IMR-90 (cell line): ENCODE data around the gene PRSS37. TPM values are rescaled to one million over a fixed set of nuclear protein-coding genes. Genes with fewer than 3 reads are reported as not detected.

Experiments used
- ATAC-seq: fragments of 200-7000 bp; cut with Tn5 transposase; 2 replicates; pipeline ENCODE4 v1.9.1; 2020; ENCODE audit warnings: low read depth, mild to moderate bottlenecking, moderate library complexity
- BruUV-seq: library from RNA; stranded (reverse); fragments of 400-500 nt; replicated peaks from 2 replicates; lab custom pipeline; 2021; lab: Mats Ljungman, UMichigan
- CTCF ChIA-PET: fragments of 300-600 bp; formaldehyde crosslinking; extraction: SDS; loops from one replicate; lab custom pipeline; 2021; ENCODE audit warnings: antibody characterized with exemption; lab: Yijun Ruan, JAX
- POLR2A ChIA-PET: fragments of 300-600 bp; sonication (Branson Sonifier 250); formaldehyde crosslinking; loops from one replicate; lab custom pipeline; 2022; ENCODE audit warnings: antibody characterized with exemption; ENCODE audit not compliant: unreplicated experiment; lab: Charles Lee
- DNase-seq: peaks from one replicate; pipeline ENCODE4 v3.0.0; 2013
- H2AFZ ChIP-seq: replicated peaks from 2 replicates; pipeline ENCODE3; 2013; ENCODE audit warnings: low read length, mild to moderate bottlenecking; ENCODE audit not compliant: poor library complexity
- H2AK5ac ChIP-seq: 2 replicates; pipeline ENCODE4 v1.6.1; 2013; ENCODE audit warnings: low read depth, low read length, inconsistent platforms
- H2AK9ac ChIP-seq: replicated peaks from 2 replicates; pipeline ENCODE3; 2013; ENCODE audit warnings: mild to moderate bottlenecking, low read depth, low read length, moderate library complexity; ENCODE audit not compliant: poor library complexity
- H2BK120ac ChIP-seq: 2 replicates; pipeline ENCODE4 v1.6.1; 2013; ENCODE audit warnings: low read depth, low read length, inconsistent platforms
- H2BK15ac ChIP-seq: 3 replicates; pipeline ENCODE4 v1.6.1; 2013; ENCODE audit warnings: low read depth, low read length, inconsistent platforms
- H2BK20ac ChIP-seq: 2 replicates; pipeline ENCODE4 v1.6.1; 2013; ENCODE audit warnings: low read depth, mild to moderate bottlenecking, inconsistent platforms, low read length, moderate library complexity
- H2BK5ac ChIP-seq: 2 replicates; pipeline ENCODE4 v1.6.1; 2013; ENCODE audit warnings: mild to moderate bottlenecking, low read depth, low read length, inconsistent platforms; ENCODE audit not compliant: poor library complexity, severe bottlenecking
- H3K14ac ChIP-seq: replicated peaks from 2 replicates; pipeline ENCODE4 v1.6.1; 2013; ENCODE audit warnings: low read depth, low read length, inconsistent platforms
- H3K18ac ChIP-seq: 2 replicates; pipeline ENCODE4 v1.6.1; 2013; ENCODE audit warnings: low read depth, low read length, control low read depth
- H3K23ac ChIP-seq: 2 replicates; pipeline ENCODE4 v1.6.1; 2013; ENCODE audit warnings: low read depth, low read length, inconsistent platforms
- H3K27ac ChIP-seq: 2 replicates; pipeline ENCODE4 v1.5.1; 2013; ENCODE audit warnings: mild to moderate bottlenecking, control low read depth, low read length; ENCODE audit not compliant: insufficient read depth
- H3K27me3 ChIP-seq: 2 replicates; pipeline ENCODE4 v1.6.1; 2013; ENCODE audit warnings: low read length; ENCODE audit not compliant: control insufficient read depth, insufficient read depth
- H3K36me3 ChIP-seq: 2 replicates; pipeline ENCODE4 v1.6.1; 2013; ENCODE audit warnings: low read length, mixed read lengths; ENCODE audit not compliant: control insufficient read depth, insufficient read depth
- H3K4ac ChIP-seq: 2 replicates; pipeline ENCODE4 v1.6.1; 2013; ENCODE audit warnings: low read depth, low read length, inconsistent platforms
- H3K4me1 ChIP-seq: 2 replicates; pipeline ENCODE4 v1.6.1; 2013; ENCODE audit warnings: low read length, mixed read lengths; ENCODE audit not compliant: control insufficient read depth, insufficient read depth
- H3K4me2 ChIP-seq: 2 replicates; pipeline ENCODE4 v1.6.1; 2013; ENCODE audit warnings: low read depth, mild to moderate bottlenecking, control low read depth, low read length, moderate library complexity
- H3K4me3 ChIP-seq: 2 replicates; pipeline ENCODE4 v1.5.1; 2013; ENCODE audit warnings: low read depth, mild to moderate bottlenecking, control low read depth, low read length, moderate library complexity; ENCODE audit not compliant: insufficient read depth
- H3K56ac ChIP-seq: 2 replicates; pipeline ENCODE4 v1.6.1; 2013; ENCODE audit warnings: low read length, inconsistent platforms; ENCODE audit not compliant: insufficient read depth; ENCODE audit errors: extremely low read depth
- H3K79me1 ChIP-seq, 2 experiments: 2 replicates each; pipeline ENCODE4 v1.6.1; 2013; ENCODE audit warnings: low read length in 2 of 2, inconsistent platforms in 1 of 2, low read depth in 1 of 2
- H3K9ac ChIP-seq: 2 replicates; pipeline ENCODE4 v1.6.1; 2013; ENCODE audit warnings: low read depth, low read length, control low read depth
- H3K9me1 ChIP-seq: 2 replicates; pipeline ENCODE4 v1.6.1; 2013; ENCODE audit warnings: low read length, inconsistent platforms; ENCODE audit not compliant: insufficient read depth
- H3K9me3 ChIP-seq: 2 replicates; pipeline ENCODE4 v1.6.1; 2013; ENCODE audit warnings: low read length; ENCODE audit not compliant: control insufficient read depth, insufficient read depth
- H4K20me1 ChIP-seq: 2 replicates; pipeline ENCODE4 v1.6.1; 2013; ENCODE audit warnings: low read length, inconsistent platforms; ENCODE audit not compliant: insufficient read depth
- H4K5ac ChIP-seq: 2 replicates; pipeline ENCODE4 v1.6.1; 2013; ENCODE audit warnings: mild to moderate bottlenecking, low read depth, low read length, control low read depth
- H4K8ac ChIP-seq, 2 experiments: 2 replicates each; pipeline ENCODE4 v1.6.1; 2013; ENCODE audit warnings: low read depth in 2 of 2, low read length in 2 of 2, control low read depth in 1 of 2, inconsistent platforms in 1 of 2
- H4K91ac ChIP-seq: 2 replicates; pipeline ENCODE4 v1.6.1; 2013; ENCODE audit warnings: low read depth, low read length, inconsistent platforms; ENCODE audit not compliant: insufficient read depth
- BHLHE40 ChIP-seq: fragments of 150-350 bp; IDR thresholded peaks from 2 replicates; pipeline ENCODE4 v1.6.1; 2016; ENCODE audit warnings: mild to moderate bottlenecking, low read depth, low read length
- CEBPB ChIP-seq: IDR thresholded peaks from 2 replicates; pipeline ENCODE4 v1.6.1; 2012; ENCODE audit warnings: low read depth, low read length, improper control_type of control experiment
- CHD1 ChIP-seq: IDR thresholded peaks from 2 replicates; pipeline ENCODE4 v1.6.1; 2012; ENCODE audit warnings: low read depth, low read length, improper control_type of control experiment
- FOS ChIP-seq: fragments of 150-350 bp; IDR thresholded peaks from 2 replicates; pipeline ENCODE4 v1.6.1; 2016; ENCODE audit warnings: low read depth, low read length
- MAFK ChIP-seq: IDR thresholded peaks from 2 replicates; pipeline ENCODE4 v1.6.1; 2012; ENCODE audit warnings: low read depth, low read length, improper control_type of control experiment
- POLR2A ChIP-seq: IDR thresholded peaks from 2 replicates; pipeline ENCODE4 v1.6.1; 2012; ENCODE audit warnings: mild to moderate bottlenecking, low read depth, low read length
- RAD21 ChIP-seq: IDR thresholded peaks from 2 replicates; pipeline ENCODE4 v1.6.1; 2012; ENCODE audit warnings: low read length, improper control_type of control experiment
- SMC3 ChIP-seq: fragments of 150-350 bp; IDR thresholded peaks from 2 replicates; pipeline ENCODE4 v1.6.1; 2016; ENCODE audit warnings: low read depth, mild to moderate bottlenecking, antibody characterized with exemption, low read length, moderate library complexity
- WGBS, 2 experiments: methylation state at CpG; one replicate each; pipeline versions ENCODE4 v1.1.5 to v1.1.7; 2013; ENCODE audit warnings: missing lambda C conversion rate in 2 of 2; ENCODE audit not compliant: insufficient read length in 1 of 2; ENCODE audit errors: extremely low coverage in 2 of 2; 5-methylcytosine and 5-hydroxymethylcytosine counted together
- dilution Hi-C: fragments of 300-500 bp; cut with HindIII; formaldehyde crosslinking; loops from one replicate; pipeline ENCODE4 v1.14.3; 2018; ENCODE audit warnings: low sequenced_read_pairs; ENCODE audit not compliant: unreplicated experiment
- in situ Hi-C: fragments of 300-500 bp; cut with MboI; formaldehyde crosslinking; loops from 3 replicates; pipeline ENCODE4 v1.14.3; 2019; ENCODE audit warnings: low sequenced_read_pairs, inconsistent platforms, mixed read lengths
- intact Hi-C: fragments of 100-400 bp; cut with micrococcal nuclease; formaldehyde crosslinking; loops from 2 replicates; pipeline ENCODE4 v1.10.0; 2022
- polyA plus RNA-seq, 3 experiments: library from polyadenylated mRNA; depleted of rRNA; stranded (reverse); fragments of >200 nt; gene quantifications; 2 replicates each; pipeline ENCODE4 v1.2.3, GENCODE V29; 2012; ENCODE audit warnings: low replicate concordance in 1 of 3
- total RNA-seq: library from RNA; depleted of rRNA; stranded (reverse); fragments of >200 nt; gene quantifications from 2 replicates; pipeline ENCODE4 v1.2.3, GENCODE V29; 2012
- TF ChIP-seq, protein P1 (sequence below): conservative IDR thresholded peaks from 2 replicates; pipeline ENCODE4 v1.5.1; 2012; ENCODE audit warnings: mild to moderate bottlenecking, low read depth, low read length, improper control_type of control experiment
- TF ChIP-seq, protein P2 (sequence below): fragments of 150-350 bp; IDR thresholded peaks from 2 replicates; pipeline ENCODE4 v1.6.1; 2016; ENCODE audit warnings: low read depth, mild to moderate bottlenecking, low read length, moderate library complexity, borderline replicate concordance

The PRSS37 gene
- total and polyA plus RNA-seq, 2 of the 4 experiments (the other 2 are of a cell fraction): not detected

DNA sequence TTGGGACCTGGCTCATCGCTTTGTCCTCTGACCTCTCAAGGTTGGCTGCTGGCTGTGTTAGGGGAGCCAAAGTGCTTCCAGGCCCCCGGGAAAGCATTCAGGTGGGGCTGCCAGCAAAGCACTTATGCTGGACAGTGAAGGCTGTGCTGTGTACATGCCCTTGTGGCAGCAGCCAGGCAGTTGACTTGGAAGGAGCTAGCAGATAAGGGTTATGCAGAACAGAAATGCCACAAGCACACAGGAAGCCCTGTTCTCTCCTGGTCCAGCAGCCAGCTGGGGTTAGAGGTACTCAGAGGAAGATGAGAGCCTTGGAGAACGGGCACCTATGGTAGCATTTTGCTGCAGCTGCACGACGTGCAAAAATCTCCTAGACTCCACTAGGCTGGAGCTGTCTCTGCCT lies 39.7 kb upstream of the PRSS37 start:
- H2AK9ac ChIP-seq: no peak overlapping the region
- 29% methylated on average over 4 of the region's 5 CpGs; no CpG with 5 or more reads in 1 of the 2 experiments for WGBS, 2 experiments
- no peaks in the 10 kb centered on the region for H3K9me1 ChIP-seq
- no peak overlapping the region for H3K4me2 ChIP-seq
- no peak overlapping the region for H3K4ac ChIP-seq
- no peak for DNase-seq
- H2AFZ ChIP-seq: peak overlapping the region; percentile 10
- no peak overlapping the region for H2AK5ac ChIP-seq
- no peaks in the 10 kb centered on the region for H4K20me1 ChIP-seq
- no peak overlapping the region for H2BK5ac ChIP-seq
- BruUV-seq: no TSS peak
- no peak overlapping the region for H2BK120ac ChIP-seq
- H3K79me1 ChIP-seq: no peaks in the 10 kb centered on the region
- no peaks in the 10 kb centered on the region for H3K36me3 ChIP-seq
- H3K18ac ChIP-seq: no peak overlapping the region
- H3K4me3 ChIP-seq: no peak overlapping the region
- H3K14ac ChIP-seq: no peak overlapping the region
- no peak overlapping the region for H3K27ac ChIP-seq
- H2BK20ac ChIP-seq: no peak overlapping the region
- POLR2A ChIA-PET: no interaction called here
- TF ChIP-seq RAD21: no peak
- TF ChIP-seq, protein P1, sequence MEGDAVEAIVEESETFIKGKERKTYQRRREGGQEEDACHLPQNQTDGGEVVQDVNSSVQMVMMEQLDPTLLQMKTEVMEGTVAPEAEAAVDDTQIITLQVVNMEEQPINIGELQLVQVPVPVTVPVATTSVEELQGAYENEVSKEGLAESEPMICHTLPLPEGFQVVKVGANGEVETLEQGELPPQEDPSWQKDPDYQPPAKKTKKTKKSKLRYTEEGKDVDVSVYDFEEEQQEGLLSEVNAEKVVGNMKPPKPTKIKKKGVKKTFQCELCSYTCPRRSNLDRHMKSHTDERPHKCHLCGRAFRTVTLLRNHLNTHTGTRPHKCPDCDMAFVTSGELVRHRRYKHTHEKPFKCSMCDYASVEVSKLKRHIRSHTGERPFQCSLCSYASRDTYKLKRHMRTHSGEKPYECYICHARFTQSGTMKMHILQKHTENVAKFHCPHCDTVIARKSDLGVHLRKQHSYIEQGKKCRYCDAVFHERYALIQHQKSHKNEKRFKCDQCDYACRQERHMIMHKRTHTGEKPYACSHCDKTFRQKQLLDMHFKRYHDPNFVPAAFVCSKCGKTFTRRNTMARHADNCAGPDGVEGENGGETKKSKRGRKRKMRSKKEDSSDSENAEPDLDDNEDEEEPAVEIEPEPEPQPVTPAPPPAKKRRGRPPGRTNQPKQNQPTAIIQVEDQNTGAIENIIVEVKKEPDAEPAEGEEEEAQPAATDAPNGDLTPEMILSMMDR: no peak
- TF ChIP-seq MAFK: no peak
- no peak for TF ChIP-seq FOS
- no peak for TF ChIP-seq BHLHE40
- TF ChIP-seq, protein P2, sequence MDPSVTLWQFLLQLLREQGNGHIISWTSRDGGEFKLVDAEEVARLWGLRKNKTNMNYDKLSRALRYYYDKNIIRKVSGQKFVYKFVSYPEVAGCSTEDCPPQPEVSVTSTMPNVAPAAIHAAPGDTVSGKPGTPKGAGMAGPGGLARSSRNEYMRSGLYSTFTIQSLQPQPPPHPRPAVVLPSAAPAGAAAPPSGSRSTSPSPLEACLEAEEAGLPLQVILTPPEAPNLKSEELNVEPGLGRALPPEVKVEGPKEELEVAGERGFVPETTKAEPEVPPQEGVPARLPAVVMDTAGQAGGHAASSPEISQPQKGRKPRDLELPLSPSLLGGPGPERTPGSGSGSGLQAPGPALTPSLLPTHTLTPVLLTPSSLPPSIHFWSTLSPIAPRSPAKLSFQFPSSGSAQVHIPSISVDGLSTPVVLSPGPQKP: no peak
- no peak for TF ChIP-seq CEBPB
- no peak for TF ChIP-seq POLR2A
- no peak for TF ChIP-seq SMC3
- no peak for TF ChIP-seq CHD1
- CTCF ChIA-PET: no interaction called here
- H3K9ac ChIP-seq: no peak overlapping the region
- no peak overlapping the region for H4K91ac ChIP-seq
- H3K23ac ChIP-seq: no peak overlapping the region
- intact Hi-C loops (no loop called here), dilution Hi-C loops (no loop called here), in situ Hi-C loops (no loop called here)
- H3K4me1 ChIP-seq: no peaks in the 10 kb centered on the region
- H4K5ac ChIP-seq: no peak overlapping the region
- H3K9me3 ChIP-seq: peaks cover 21% of the 10 kb centered on the region
- no peak overlapping the region for H4K8ac ChIP-seq
- no peak overlapping the region for H3K56ac ChIP-seq
- no peak for ATAC-seq
- H2BK15ac ChIP-seq: no peak overlapping the region
- no peaks in the 10 kb centered on the region for H3K27me3 ChIP-seq
